ENCODE measurements around the gene KDM8.

DNA sequence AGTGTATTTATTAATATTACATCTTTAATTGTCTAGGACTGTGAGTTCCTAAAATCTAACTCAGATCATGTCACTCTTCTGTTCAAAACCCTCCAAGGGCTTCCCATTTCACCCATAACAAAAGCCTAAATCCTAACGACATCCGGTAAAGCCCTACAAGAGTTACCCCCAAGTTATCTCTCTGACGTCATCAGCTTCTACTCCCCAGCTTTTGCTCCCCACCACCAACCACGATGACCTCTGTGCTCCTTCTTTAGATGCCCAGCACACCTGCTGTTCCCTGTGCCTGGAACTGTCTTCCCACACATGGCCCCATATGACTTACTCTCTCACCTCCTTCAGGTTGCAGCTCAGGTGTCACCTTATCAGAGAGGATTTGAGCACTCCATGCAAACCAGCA is 6.3 kb upstream of the KDM8 start:
- TF ChIP-seq, protein P1, sequence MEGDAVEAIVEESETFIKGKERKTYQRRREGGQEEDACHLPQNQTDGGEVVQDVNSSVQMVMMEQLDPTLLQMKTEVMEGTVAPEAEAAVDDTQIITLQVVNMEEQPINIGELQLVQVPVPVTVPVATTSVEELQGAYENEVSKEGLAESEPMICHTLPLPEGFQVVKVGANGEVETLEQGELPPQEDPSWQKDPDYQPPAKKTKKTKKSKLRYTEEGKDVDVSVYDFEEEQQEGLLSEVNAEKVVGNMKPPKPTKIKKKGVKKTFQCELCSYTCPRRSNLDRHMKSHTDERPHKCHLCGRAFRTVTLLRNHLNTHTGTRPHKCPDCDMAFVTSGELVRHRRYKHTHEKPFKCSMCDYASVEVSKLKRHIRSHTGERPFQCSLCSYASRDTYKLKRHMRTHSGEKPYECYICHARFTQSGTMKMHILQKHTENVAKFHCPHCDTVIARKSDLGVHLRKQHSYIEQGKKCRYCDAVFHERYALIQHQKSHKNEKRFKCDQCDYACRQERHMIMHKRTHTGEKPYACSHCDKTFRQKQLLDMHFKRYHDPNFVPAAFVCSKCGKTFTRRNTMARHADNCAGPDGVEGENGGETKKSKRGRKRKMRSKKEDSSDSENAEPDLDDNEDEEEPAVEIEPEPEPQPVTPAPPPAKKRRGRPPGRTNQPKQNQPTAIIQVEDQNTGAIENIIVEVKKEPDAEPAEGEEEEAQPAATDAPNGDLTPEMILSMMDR (IDR thresholded peaks at IDR 0.05) = no peak
- no peak for TF ChIP-seq EZH2 (IDR thresholded peaks at IDR 0.05; ENCODE audit: borderline replicate concordance, insufficient read depth, low read depth, low read length, poor library complexity, severe bottlenecking)
